PC-9 (cell line): ENCODE measurements around the gene ACTR3C. TPM values are rescaled to one million over a fixed set of nuclear protein-coding genes. Genes with fewer than 3 reads are reported as not detected.

Experiments
- BruUV-seq: library from RNA; stranded (reverse); fragments of 400-500 nt; replicated peaks from 2 replicates; lab custom pipeline; 2021; lab: Mats Ljungman, UMichigan
- CTCF ChIA-PET: fragments of 300-600 bp; sonication (Branson Sonifier 250); formaldehyde crosslinking; loops from one replicate; lab custom pipeline; 2022; ENCODE audit warnings: antibody characterized with exemption; lab: Charles Lee
- POLR2A ChIA-PET: fragments of 300-600 bp; sonication (Branson Sonifier 250); formaldehyde crosslinking; loops from one replicate; lab custom pipeline; 2022; ENCODE audit warnings: antibody characterized with exemption; ENCODE audit not compliant: unreplicated experiment; lab: Charles Lee
- DNase-seq, 2 experiments: peaks; one replicate each; pipeline versions ENCODE4 v3.0.0 to v3.0.0-alpha.2; 2015 to 2022; ENCODE audit warnings: mixed read lengths in 1 of 2
- H2AFZ ChIP-seq: fragments of 200-600 bp; sonication (generic); 2 replicates; pipeline ENCODE4 v1.8.1; 2017; ENCODE audit warnings: antibody characterized with exemption
- H3F3A ChIP-seq: fragments of 200-600 bp; sonication (generic); 2 replicates; pipeline ENCODE4 v1.8.1; 2017; ENCODE audit warnings: antibody characterized with exemption, mild to moderate bottlenecking, low read depth; ENCODE audit not compliant: insufficient read depth
- H3K27ac ChIP-seq: fragments of 200-600 bp; sonication (generic); 2 replicates; pipeline ENCODE4 v1.6.1; 2016; ENCODE audit warnings: mixed run types
- H3K27me3 ChIP-seq: fragments of 200-600 bp; sonication (generic); 2 replicates; pipeline ENCODE4 v1.6.1; 2016; ENCODE audit warnings: low read depth, mixed run types; ENCODE audit not compliant: insufficient read depth
- H3K36me3 ChIP-seq: fragments of 200-600 bp; sonication (generic); 2 replicates; pipeline ENCODE4 v1.6.1; 2016; ENCODE audit warnings: low read depth, mixed run types
- H3K4me1 ChIP-seq: fragments of 200-600 bp; sonication (generic); replicated peaks from 2 replicates; pipeline ENCODE4 v1.6.1; 2016; ENCODE audit warnings: mixed run types; ENCODE audit not compliant: insufficient read depth
- H3K4me2 ChIP-seq: fragments of 200-600 bp; sonication (generic); 2 replicates; pipeline ENCODE4 v1.6.1; 2017; ENCODE audit warnings: mixed run types
- H3K4me3 ChIP-seq: fragments of 200-600 bp; sonication (generic); 2 replicates; pipeline ENCODE4 v1.6.1; 2016; ENCODE audit warnings: mixed run types
- H3K79me2 ChIP-seq: fragments of 200-600 bp; sonication (generic); 2 replicates; pipeline ENCODE4 v1.6.1; 2017; ENCODE audit warnings: low read depth, mixed run types
- H3K9me2 ChIP-seq: fragments of 200-600 bp; sonication (generic); 2 replicates; pipeline ENCODE4 v1.8.1; 2017; ENCODE audit warnings: mild to moderate bottlenecking; ENCODE audit not compliant: insufficient read depth
- H3K9me3 ChIP-seq: fragments of 200-600 bp; sonication (generic); 2 replicates; pipeline ENCODE4 v1.8.1; 2016; ENCODE audit warnings: low read depth; ENCODE audit not compliant: insufficient read depth
- H4K20me1 ChIP-seq: fragments of 200-600 bp; sonication (generic); 2 replicates; pipeline ENCODE4 v1.8.1; 2017; ENCODE audit not compliant: insufficient read depth
- CTCF ChIP-seq: fragments of 200-600 bp; sonication (generic); conservative IDR thresholded peaks from 2 replicates; pipeline ENCODE4 v1.6.1; 2017; ENCODE audit warnings: mixed run types, antibody characterized with exemption, mild to moderate bottlenecking, moderate library complexity
- EZH2 ChIP-seq: fragments of 200-600 bp; sonication (generic); IDR thresholded peaks from 2 replicates; pipeline ENCODE4 v1.8.0; 2017; ENCODE audit warnings: antibody characterized with exemption, low read depth
- intact Hi-C: fragments of 100-400 bp; cut with micrococcal nuclease; formaldehyde crosslinking; loops from one replicate; pipeline ENCODE4 v1.10.0; 2022; ENCODE audit not compliant: unreplicated experiment
- total RNA-seq: library from RNA; stranded (reverse); gene quantifications from 2 replicates; pipeline ENCODE4 v1.2.3, GENCODE V29; 2021

Gene ACTR3C
- total RNA-seq, 1 experiment from 2014 or later = 34.5 TPM

GRCh38 chr7:150361402-150361801 is 38.1 kb upstream of the ACTR3C start:
- intact Hi-C loops = no loop called here
- peaks cover 8% of the 10 kb centered on the region for H3F3A ChIP-seq
- H3K79me2 ChIP-seq = no peaks in the 10 kb centered on the region
- no peak overlapping the region for H3K4me3 ChIP-seq
- no peak overlapping the region for H2AFZ ChIP-seq
- no peak for DNase-seq
- H3K9me2 ChIP-seq = no peaks in the 10 kb centered on the region
- no peaks in the 10 kb centered on the region for H3K27me3 ChIP-seq
- no peak overlapping the region for H3K27ac ChIP-seq
- no peaks in the 10 kb centered on the region for H4K20me1 ChIP-seq
- H3K36me3 ChIP-seq = no peaks in the 10 kb centered on the region
- H3K4me1 ChIP-seq = peaks cover 13% of the 10 kb centered on the region
- ChIA-PET CTCF (no interaction called here), POLR2A (no interaction called here)
- H3K4me2 ChIP-seq = no peak overlapping the region
- H3K9me3 ChIP-seq = no peaks in the 10 kb centered on the region
- TF ChIP-seq EZH2 (no peak), CTCF (no peak)
- no TSS peak for BruUV-seq

GRCh38 chr7:150360363-150361058 is 37.2 kb upstream of the ACTR3C start:
- ChIA-PET POLR2A (no interaction called here), CTCF (no interaction called here)
- H3K4me3 ChIP-seq = no peak overlapping the region
- H3F3A ChIP-seq = peaks cover 6% of the 10 kb centered on the region
- H3K4me1 ChIP-seq = peaks cover 6% of the 10 kb centered on the region
- no peak overlapping the region for H3K4me2 ChIP-seq
- H3K36me3 ChIP-seq = no peaks in the 10 kb centered on the region
- no peaks in the 10 kb centered on the region for H3K9me2 ChIP-seq
- no peaks in the 10 kb centered on the region for H3K27me3 ChIP-seq
- no peak for DNase-seq
- TF ChIP-seq EZH2 (no peak), CTCF (no peak)
- no peak overlapping the region for H2AFZ ChIP-seq
- no peak overlapping the region for H3K27ac ChIP-seq
- intact Hi-C loops = no loop called here
- no peaks in the 10 kb centered on the region for H4K20me1 ChIP-seq
- H3K9me3 ChIP-seq = no peaks in the 10 kb centered on the region
- H3K79me2 ChIP-seq = no peaks in the 10 kb centered on the region
- BruUV-seq = no TSS peak

GRCh38 chr7:150359622-150360362 is 36.4 kb upstream of the ACTR3C start:
- H3K36me3 ChIP-seq = no peaks in the 10 kb centered on the region
- H2AFZ ChIP-seq = no peak overlapping the region
- POLR2A ChIA-PET = no interaction called here
- H3F3A ChIP-seq = peaks cover 5% of the 10 kb centered on the region
- no peak for DNase-seq
- CTCF ChIA-PET = no interaction called here
- TF ChIP-seq EZH2 (no peak), CTCF (no peak)
- no TSS peak for BruUV-seq
- H3K4me3 ChIP-seq = no peak overlapping the region
- no peak overlapping the region for H3K27ac ChIP-seq
- no peaks in the 10 kb centered on the region for H3K27me3 ChIP-seq
- intact Hi-C loops = no loop called here
- H3K4me1 ChIP-seq = peaks cover 6% of the 10 kb centered on the region
- H3K9me2 ChIP-seq = no peaks in the 10 kb centered on the region
- no peaks in the 10 kb centered on the region for H4K20me1 ChIP-seq
- H3K4me2 ChIP-seq = no peak overlapping the region
- no peaks in the 10 kb centered on the region for H3K79me2 ChIP-seq
- no peaks in the 10 kb centered on the region for H3K9me3 ChIP-seq
